Subcutaneous preadipocyte (primary cell): ENCODE measurements around the gene INSRR. TPM values are rescaled to one million over a fixed set of nuclear protein-coding genes. Genes with fewer than 3 reads are reported as not detected.

ENCODE experiments used
- total RNA-seq: library from RNA; depleted of rRNA; stranded (reverse); fragments of >200 nt; gene quantifications from 2 replicates; pipeline ENCODE4 v1.2.3, GENCODE V29; 2012

INSRR gene
- not detected in 2 replicates for total RNA-seq

GRCh38 chr1:156858959-156859522 is at the start of gene INSRR:
Gene INSRR, minus strand, starts transcription at chr1:156859117. Its CDS starts 496 bp downstream, at chr1:156858621.

GRCh38 chr1:156893048-156893953 is 34.4 kb upstream of the INSRR start, which contains the start of gene PEAR1:
Gene PEAR1, plus strand, starts transcription at chr1:156893718. Its CDS starts 10,209 bp downstream, at chr1:156903927.

GRCh38 chr1:156860628-156861423 is 1.9 kb upstream of the INSRR start, which contains the start of gene NTRK1:
Gene NTRK1, plus strand, starts transcription at chr1:156860865. Its CDS starts 70 bp downstream, at chr1:156860935.

GRCh38 chr1:156816561-156817328 is 42.2 kb downstream of the INSRR start, which contains the start of gene SH2D2A:
Gene SH2D2A, minus strand, starts transcription at chr1:156816848. Its CDS starts 140 bp downstream, at chr1:156816708.

Other genes starting within 250 kb of the INSRR start
- not detected in 2 replicates for gene HAPLN2, start 239.7 kb downstream of the INSRR start, total RNA-seq
- gene BCAN, start 217.0 kb downstream of the INSRR start, total RNA-seq, result not detected in 2 replicates
- 23.9 and 59.2 TPM in 2 replicates for gene NES, start 181.7 kb downstream of the INSRR start, total RNA-seq
- gene CRABP2, start 153.5 kb downstream of the INSRR start, total RNA-seq, result 27.2 and 45.6 TPM in 2 replicates
- gene METTL25B, start 130.6 kb downstream of the INSRR start, total RNA-seq, result 8.8 and 9.8 TPM in 2 replicates
- 18.0 and 25.0 TPM in 2 replicates for gene ISG20L2, start 130.4 kb downstream of the INSRR start, total RNA-seq
- 40.3 and 52.2 TPM in 2 replicates for gene MRPL24, start 118.0 kb downstream of the INSRR start, total RNA-seq
- gene HDGF, start 107.4 kb downstream of the INSRR start, total RNA-seq, result 189 and 231 TPM in 2 replicates
- gene PRCC, start 91.6 kb downstream of the INSRR start, total RNA-seq, result 17.3 and 21.7 TPM in 2 replicates
- 0.20 TPM in 1 of 2 replicates, not detected in the other for gene SH2D2A, start 42.3 kb downstream of the INSRR start, total RNA-seq
- gene NTRK1, start 1.7 kb upstream of the INSRR start, total RNA-seq, result 0.20 TPM in 1 of 2 replicates, not detected in the other
- gene PEAR1, start 34.6 kb upstream of the INSRR start, total RNA-seq, result 1.1 and 5.7 TPM in 2 replicates
- 0.20 TPM in 1 of 2 replicates, not detected in the other for gene LRRC71, start 61.5 kb upstream of the INSRR start, total RNA-seq
- gene ARHGEF11, start 186.6 kb upstream of the INSRR start, total RNA-seq, result 24.6 and 34.8 TPM in 2 replicates
- gene ETV3L, start 240.7 kb upstream of the INSRR start, total RNA-seq, result not detected in 2 replicates